ENCODE measurements around the gene ISG20L2. TPM values are rescaled to one million over a fixed set of nuclear protein-coding genes. Genes with fewer than 3 reads are reported as not detected.

ISG20L2 gene
- total RNA-seq, 2 donors from 2014 or later = 17.3 to 20.3 TPM

DNA sequence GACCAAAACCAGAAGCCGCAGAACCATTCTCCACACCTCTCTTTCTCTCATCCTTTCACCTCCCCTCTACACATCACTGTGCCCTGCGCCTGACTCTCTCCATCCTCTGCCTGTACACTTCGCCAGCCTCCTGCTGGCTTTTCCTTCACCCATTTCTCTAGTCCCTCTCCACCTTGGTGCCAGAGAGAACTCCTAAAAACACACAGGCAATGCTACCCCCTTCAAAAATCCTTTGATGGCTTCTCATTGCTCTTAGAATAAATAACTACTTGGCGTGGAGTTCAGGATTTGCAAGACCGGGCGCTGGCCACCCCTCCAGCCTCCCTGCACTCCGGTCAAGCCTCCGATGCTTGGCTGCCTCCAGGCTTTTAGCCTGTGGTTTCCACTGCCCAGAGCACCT, 31.8 kb downstream of the ISG20L2 start:
- intact Hi-C loops (cut with DNase I) = loop anchor here in 1 of 2 donors (10.0 kb wide), 1 partner anchor 188 kb away; no protein-coding TSS in a partner anchor

DNA sequence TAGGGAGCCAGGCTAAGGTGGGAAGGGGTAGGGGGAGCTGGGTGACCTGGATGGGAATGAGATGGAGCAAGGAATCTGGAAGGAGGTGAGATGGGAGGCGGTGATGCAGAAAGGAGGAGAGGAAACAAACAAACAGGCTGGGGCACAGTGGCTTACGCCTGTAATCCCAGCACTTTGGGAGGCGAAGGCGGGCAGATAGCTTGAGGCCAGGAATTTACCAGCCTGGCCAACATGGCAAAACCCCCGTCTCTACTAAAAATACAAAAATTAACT, 33.9 kb downstream of the ISG20L2 start:
- intact Hi-C loops (cut with DNase I) = loop anchor here in 1 of 2 donors (10.0 kb wide), 1 partner anchor 190 kb away; no protein-coding TSS in a partner anchor
- DNase-seq (ENCODE audit: low spot score) = no peak

More for the DNA sequence above, 31.8 kb downstream of the ISG20L2 start:
- no peak for DNase-seq (ENCODE audit: low spot score)

DNA sequence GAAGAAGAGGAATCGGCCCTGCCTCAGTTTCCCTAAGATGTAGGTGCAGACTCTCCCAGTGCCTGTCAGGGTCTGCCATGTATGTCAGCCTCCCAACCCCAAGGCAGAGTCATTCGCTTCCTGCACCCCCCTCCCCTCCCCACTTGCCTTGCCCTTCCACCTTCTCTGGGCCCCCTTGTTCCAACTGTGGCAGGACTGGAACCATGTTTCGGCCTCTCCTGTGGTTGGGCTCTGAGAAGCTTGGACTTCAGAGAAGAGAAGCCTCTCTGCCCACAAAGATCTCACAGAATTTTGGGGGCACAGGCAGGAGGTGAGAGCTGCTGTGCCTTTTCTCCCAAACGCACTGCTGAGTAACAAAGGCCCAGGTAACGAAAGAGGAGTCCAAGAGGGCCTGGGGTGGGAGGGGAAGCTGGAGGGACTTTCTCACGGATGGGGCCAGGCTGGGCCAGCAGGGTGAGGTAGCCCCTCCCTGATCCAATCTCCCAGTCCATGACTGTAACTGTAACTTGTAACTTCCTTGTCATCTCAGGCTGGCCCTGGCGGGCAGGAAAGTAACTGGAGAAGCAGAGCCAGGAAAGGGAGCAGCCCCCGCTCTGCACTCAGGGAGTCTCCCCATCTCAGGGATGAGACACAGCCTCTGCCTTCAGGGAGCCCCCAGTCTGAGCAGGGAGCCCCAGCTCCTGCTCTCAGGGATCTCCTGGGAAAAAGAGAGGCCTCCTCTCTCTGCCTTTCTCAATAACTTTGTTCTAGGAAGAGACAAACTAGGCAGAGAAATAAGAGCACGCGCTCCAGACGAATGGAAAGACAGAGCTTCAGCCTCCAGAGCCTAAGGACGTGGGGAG, 34.5 kb downstream of the ISG20L2 start:
- no peak for DNase-seq (ENCODE audit: low spot score)
- intact Hi-C loops (cut with DNase I) = loop anchor here in 1 of 2 donors (10.0 kb wide), 1 partner anchor 191 kb away; no protein-coding TSS in a partner anchor

DNA sequence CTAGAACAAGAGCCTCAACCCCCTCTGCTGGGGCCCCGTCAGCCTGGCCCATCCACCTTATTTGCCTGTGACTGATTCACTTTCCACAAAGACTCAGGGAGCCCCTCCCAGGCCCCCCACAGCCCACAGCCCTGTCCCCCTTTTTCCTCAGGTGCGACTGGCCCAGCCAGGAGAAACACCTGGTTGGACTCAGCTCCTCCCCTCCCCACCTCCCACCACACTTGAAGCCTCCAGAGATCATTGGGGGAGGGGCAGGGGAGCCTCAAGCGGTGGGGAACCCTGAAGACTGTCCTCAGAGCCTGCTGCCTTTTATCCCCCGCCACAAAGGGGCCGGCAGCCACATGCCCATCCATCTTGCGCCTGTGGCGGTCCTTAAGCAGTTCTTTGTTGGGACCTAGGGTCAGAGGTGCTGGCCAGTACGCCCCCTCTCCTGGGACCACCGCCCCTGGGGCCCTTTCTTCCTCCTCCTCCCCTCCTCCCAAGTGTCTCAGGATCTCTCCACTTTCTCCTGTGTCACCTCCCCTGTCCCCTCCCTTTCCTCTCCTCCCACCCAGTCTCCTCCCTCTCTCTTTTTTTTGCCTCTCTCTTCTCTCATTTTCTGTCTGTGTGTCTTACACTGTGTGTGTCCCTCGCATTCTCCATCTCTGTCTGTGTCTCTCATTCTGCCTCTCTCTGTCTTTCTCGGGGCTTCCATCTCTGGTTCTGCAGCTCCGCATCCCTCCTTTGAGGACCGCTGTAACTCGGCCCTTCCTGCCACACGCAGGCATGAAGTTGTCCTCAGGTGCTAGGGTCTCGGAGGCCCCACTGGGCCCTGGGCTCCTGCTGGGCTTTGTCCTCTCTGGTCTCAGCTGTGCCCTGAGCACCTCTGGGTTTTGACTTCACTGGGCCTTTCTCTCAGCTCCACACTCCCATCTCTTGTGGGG, 35.4 kb downstream of the ISG20L2 start:
- intact Hi-C loops (cut with DNase I) = loop anchor here in 1 of 2 donors (10.0 kb wide), 1 partner anchor 192 kb away; no protein-coding TSS in a partner anchor
- no peak for DNase-seq (ENCODE audit: low spot score)

DNA sequence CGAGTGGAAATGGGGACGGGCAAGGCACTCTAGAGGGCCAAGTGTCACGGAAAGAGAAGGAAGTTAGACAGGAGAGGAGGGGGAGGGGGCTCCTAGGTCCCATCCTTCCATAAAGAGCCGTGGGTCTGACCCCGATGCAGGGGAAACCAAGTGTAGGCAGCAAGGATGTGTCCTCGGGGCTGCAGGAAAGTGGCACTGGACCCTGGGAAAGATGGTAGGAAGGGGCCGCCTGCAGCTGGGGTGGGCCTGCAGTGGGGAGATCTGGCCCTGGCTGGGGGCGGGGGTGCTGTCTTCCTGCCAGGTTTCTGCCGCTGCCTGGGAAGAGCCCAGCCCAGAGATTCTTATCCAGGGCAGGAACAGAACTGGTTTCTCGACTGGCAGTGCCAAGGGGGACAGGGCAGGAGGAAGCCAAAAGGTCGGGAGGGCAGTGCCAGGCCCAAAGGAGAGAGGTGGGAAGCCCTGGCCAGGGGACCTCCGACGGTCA, 36.1 kb downstream of the ISG20L2 start:
- intact Hi-C loops (cut with DNase I) = loop anchor here in 1 of 2 donors (10.0 kb wide), 1 partner anchor 192 kb away; no protein-coding TSS in a partner anchor
- no peak for DNase-seq (ENCODE audit: low spot score)

DNA sequence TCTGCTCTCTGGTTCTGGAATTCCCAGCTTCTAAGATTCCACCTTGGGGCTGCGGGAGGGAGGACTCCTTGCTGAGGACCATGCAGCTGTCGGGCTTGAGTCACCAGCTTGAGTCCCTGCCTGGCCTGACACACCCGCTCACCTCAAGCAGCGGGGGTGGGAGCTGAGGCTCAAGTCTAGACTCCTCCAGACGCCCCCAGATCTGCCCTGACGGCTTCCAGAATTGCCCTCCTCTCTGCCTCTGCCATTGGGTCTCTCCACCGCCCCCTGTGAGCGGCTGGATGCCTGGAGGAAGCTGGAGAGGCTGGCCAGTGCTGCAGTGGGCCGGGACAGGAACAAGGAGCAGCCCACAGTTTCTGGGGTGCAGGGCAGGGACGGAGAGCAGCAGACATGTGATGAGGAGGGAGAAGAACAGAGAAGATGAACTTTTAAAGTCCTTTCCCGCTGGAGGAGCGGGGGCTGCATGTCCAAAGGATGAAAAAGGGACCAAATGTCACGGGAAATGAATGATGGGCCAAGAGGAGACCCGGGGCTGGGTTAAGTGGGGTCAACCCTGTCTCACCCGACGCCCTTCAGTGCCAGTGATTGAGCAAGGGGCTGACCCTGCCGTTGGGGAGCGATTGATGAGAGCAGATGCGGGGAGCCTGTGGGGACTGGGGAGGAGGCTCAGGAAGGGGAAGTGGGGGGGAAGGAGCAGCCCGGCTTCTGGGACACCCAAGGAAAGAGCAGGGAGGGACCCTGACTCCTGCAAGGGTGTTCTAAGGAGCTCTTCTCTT, 36.7 kb downstream of the ISG20L2 start:
- intact Hi-C loops (cut with DNase I) = loop anchor here (2.0 to 10.0 kb wide), 3 partner anchors 33 to 193 kb away; no protein-coding TSS in a partner anchor
- DNase-seq (ENCODE audit: low spot score) = no peak

DNA sequence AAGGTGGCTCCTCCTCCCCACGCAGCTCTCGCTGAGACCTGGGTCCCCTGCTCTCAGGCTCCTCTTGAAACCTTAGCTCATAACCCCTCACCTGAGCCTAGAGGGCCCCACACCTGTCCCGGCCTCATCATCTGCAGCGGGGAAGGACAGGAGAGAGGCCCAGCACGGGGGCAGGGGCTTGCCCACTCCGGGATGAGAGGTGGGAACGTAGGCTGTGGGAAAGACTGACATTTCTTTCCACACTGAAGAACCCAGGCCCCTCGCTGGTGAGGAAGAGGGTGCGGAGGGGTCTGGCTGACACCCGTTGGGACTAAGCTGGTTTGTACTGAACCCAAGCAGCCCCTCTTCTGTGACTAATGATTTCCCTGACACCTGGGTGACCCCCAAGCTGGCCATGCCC, 37.4 kb downstream of the ISG20L2 start:
- DNase-seq (ENCODE audit: low spot score) = no peak
- intact Hi-C loops (cut with DNase I) = loop anchor here (2.0 to 10.0 kb wide), 3 partner anchors 34 to 194 kb away; no protein-coding TSS in a partner anchor

DNA sequence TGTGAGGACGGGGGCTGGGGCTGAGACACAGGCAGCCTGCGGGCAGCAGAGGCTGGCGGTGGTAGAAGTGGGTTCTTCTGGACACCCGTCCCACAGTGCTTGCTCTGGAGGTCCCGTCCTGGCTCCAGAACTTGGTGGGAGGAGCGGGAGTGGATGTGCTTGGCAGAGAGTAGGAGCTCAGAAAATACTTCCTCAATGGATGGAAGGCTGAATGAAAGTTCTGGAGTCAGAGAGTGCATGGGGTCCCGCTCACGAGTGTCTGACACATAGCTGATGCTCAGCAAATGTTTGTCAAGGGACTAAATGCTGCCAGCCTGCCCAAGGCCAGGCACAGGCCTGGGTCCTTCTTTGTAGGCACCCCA, 37.9 kb downstream of the ISG20L2 start:
- intact Hi-C loops (cut with DNase I) = loop anchor here (2.0 to 10.0 kb wide), 3 partner anchors 34 to 194 kb away; no protein-coding TSS in a partner anchor
- no peak for DNase-seq (ENCODE audit: low spot score)

DNA sequence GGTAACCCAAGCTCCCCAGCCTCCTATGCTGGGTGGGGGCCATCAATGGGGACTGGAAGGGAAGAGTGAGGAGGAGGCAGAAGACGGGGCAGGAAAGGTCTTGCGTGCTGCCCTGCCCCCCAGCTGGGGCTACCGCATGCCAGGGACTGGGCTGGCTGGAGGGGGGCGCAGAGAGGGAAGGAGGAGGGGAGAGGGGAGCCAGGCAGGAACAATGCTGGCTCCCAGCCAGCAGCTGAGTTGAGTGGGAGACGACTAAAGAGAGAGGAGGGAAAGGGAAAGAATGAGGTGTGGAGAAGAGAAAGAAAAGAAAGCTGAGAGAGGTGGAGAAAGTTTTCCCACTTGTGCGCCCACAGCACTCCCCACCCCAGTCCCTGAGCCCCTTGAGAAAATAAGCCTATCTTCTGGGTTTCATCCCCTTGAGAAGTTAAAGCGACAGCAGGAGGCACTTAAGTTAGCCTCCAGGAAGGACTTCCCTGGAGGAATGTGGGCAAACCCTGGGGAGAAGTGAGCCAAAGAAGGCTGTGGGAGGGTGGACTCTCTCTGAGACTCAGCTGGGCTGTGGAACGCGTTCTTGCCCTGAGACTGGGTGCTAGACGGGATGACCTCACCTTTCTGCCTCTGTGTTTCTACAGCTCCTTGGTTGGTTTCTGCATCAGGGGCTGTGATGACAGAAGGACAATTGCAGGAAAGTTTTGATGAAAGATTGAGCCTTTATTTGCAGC, 38.5 kb downstream of the ISG20L2 start:
- intact Hi-C loops (cut with DNase I) = loop anchor here (2.0 to 10.0 kb wide), 3 partner anchors 35 to 195 kb away; no protein-coding TSS in a partner anchor
- no peak for DNase-seq (ENCODE audit: low spot score)

DNA sequence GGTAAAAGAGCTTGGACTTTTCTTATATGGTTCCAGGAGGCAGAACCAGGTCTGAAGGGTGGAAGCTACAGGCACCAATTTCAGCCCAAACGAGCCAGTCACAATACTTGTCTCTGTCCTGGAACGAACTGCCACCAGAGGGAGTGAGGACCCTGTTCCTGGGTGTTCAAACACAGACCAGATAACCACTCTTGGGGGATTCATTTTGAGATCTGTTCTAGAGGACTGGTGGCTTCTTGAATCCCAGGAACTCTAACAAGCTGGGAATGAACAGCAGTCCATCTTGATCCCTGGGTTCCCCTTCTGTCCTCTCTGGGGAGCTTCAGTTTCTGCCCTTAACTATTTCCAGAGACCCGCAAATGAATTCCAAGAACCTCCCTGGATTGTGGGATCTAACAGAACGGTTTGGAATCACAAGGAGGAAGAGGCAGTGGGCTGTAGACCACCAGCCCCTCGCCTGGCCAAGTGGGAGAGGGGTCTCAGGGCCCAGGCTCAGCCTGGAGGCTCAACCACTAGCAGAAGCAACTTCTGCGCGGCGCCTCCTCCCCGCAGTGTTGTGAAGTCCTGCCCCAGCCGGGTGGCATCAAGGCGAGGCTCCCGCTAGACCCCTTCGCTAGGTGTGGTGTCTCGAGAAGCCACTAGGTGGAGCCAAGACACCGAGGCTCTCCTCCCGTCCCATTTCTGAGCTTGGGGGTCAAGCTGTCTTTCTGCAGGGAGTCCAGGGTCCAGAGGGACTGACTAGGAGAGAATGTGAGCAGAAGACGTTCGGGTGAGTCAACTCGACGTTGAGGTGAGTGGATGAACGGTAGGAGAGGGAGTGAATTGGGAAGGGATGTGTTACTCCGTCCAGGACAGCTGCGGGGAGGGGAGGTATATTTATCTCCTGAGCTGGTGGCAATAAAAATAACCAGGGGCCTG, 39.3 kb downstream of the ISG20L2 start:
- peak; percentile 90 for DNase-seq (ENCODE audit: low spot score)
- intact Hi-C loops (cut with DNase I) = no loop called here

DNA sequence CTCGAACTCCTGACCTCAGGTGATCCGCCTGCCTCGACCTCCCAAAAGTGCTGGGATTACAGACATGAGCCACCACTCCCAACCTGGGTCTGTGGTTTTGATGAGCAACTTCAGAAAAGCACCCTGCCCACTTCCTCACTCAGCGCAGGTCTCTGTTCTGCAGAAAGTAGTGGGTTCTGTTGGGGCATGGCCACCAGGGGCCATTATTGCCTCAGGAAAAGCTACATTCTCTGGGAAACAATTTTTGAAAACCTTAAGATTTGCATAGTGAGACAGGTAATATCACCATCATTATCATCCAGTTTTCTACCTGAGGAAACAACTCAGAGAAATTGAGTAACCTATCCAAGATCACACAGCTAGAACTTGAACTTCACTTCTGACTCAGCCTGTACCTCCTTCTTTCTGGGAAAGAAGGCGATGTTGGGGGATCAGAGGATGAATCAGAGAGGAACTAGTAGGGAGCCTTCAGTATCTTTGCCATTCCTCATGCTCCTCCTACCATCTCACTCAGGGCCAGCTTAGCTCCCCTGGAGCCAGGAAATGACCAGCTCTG, 44.3 kb downstream of the ISG20L2 start:
- intact Hi-C loops (cut with DNase I) = no loop called here
- no peak for DNase-seq (ENCODE audit: low spot score)

DNA sequence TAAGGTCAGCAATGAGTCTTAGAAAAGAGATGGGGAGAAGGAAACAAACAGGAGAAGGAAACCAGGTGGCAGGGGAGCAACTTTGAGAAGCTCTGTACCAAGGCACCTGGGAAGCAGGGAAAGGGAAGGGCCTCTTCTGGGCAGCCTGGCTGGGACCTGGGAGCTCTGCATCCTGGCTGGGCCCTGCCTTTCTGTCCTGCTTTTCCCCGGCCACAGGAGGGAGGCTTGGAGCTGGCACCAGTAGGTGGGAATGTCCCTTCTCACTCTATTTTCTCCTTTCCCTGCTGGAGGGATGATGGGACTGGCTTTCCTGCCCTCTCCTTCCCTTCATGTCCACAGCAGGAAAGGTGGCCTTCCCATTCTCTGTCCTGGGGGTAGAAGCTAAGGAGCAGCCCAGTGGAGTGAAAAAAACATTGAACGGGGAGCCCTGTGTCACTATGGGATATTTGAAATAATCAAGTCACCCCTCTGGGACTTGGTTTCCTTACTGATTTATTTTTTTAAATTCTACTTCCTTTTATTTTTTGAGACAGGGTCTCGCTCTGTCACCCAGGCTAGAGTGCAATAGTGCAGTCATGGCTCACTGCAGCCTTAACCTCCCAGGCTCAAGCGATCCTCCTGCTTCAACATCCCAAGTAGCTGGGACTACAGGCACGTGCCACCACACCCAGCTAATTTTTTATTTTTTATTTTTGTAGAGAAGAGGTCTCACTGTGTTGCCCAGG, 46.2 kb downstream of the ISG20L2 start:
- intact Hi-C loops (cut with DNase I) = no loop called here
- no peak for DNase-seq (ENCODE audit: low spot score)

DNA sequence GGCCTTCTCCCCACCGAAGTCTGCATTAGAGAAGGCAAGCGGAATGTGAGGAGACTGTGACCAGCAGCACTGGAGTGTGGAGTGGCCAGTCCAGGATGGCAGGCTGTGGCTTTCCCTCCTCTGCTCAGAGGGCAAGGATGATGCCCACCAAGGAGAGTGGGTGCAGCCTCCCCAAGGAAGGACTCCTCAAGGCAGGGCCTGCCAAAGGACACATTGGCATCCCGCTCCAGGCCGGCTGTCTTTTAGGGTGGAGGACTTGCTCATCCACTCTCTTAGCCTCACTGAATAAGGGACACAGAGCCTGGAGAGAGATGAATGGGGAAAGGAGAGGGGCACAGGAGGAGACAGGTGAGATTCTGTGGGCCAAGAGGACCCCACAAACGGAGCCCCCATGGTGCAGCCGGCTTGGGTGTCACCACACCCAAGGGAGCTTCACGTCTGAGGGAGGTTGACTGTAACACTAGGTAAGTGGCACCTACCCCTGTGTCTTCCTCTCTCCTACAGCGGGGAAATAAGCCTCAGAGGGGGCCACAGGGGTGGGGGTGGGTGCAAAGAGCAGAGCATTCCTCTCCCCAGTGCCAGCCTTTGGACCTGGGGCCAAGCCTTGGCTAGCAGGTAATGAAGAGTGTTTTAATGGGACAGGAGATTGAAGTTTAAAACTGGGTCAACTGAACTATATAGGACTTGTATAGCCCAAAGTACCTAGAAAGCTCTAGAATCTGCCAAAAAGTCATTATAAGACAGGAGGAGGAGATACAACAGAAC, 47.2 kb downstream of the ISG20L2 start:
- no peak for DNase-seq (ENCODE audit: low spot score)
- intact Hi-C loops (cut with DNase I) = no loop called here

DNA sequence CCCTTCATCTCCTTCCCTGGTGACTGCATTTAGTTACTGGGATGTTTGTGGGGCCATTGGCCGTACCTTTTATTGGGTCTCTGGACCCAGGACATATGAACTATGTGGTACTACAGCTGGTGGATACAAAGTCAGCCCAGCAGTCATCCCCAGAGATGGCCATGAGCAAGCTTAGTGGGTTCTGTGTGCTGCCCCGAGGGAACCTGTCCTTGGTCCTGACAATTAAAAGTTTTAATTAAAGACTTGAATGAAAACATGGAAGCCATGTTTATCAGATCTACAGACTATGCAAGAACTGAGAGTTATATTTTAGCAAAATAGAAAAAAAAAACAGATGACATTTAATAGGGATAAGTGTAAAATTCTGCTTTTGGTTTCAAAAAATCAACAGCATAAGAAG, 48.5 kb downstream of the ISG20L2 start:
- intact Hi-C loops (cut with DNase I) = no loop called here
- no peak for DNase-seq (ENCODE audit: low spot score)

Measured in posterior vena cava (tissue), 2 donors.